Astrocyte of the spinal cord (primary cell): Measurements from ENCODE around the gene TTLL11.

Source experiments
- DNase-seq: peaks from one replicate; pipeline ENCODE4 v3.0.0; 2011; ENCODE audit warnings: low read depth, low spot score
- H3K4me3 ChIP-seq: 2 replicates; pipeline ENCODE4 v1.5.1; 2011; ENCODE audit warnings: low read depth, mild to moderate bottlenecking, low read length, moderate library complexity
- CTCF ChIP-seq: IDR thresholded peaks from 2 replicates; pipeline ENCODE4 v1.5.1; 2012; ENCODE audit warnings: low read depth, mild to moderate bottlenecking, low read length, inconsistent platforms
- in situ Hi-C: cut with HindIII; loops from 2 replicates; pipeline ENCODE4 v1.10.0; 2017; ENCODE audit warnings: low sequenced_read_pairs

TTLL11 gene

GRCh38 chr9:121876255-121876654 is 216.9 kb downstream of the TTLL11 start:
- in situ Hi-C loops: no loop called here
- no peak for TF ChIP-seq CTCF
- no peak overlapping the region for H3K4me3 ChIP-seq
- DNase-seq: no peak

GRCh38 chr9:121874524-121874923 is 218.6 kb downstream of the TTLL11 start:
- in situ Hi-C loops: no loop called here
- no peak for DNase-seq
- no peak for TF ChIP-seq CTCF
- H3K4me3 ChIP-seq: no peak overlapping the region

- in situ Hi-C loops: no loop called here
Measured at GRCh38 chr9:121871431-121872025, 221.6 kb downstream of the TTLL11 start.

GRCh38 chr9:121870271-121870670 is 222.8 kb downstream of the TTLL11 start:
- H3K4me3 ChIP-seq: no peak overlapping the region
- no peak for DNase-seq
- in situ Hi-C loops: no loop called here
- no peak for TF ChIP-seq CTCF

More at GRCh38 chr9:121871431-121872025, 221.6 kb downstream of the TTLL11 start:
- DNase-seq: peak; percentile 43
- no peak overlapping the region for H3K4me3 ChIP-seq
- no peak for TF ChIP-seq CTCF

GRCh38 chr9:121868626-121869025 is 224.5 kb downstream of the TTLL11 start:
- DNase-seq: no peak
- TF ChIP-seq CTCF: no peak
- in situ Hi-C loops: no loop called here
- no peak overlapping the region for H3K4me3 ChIP-seq

GRCh38 chr9:121866927-121867326 is 226.2 kb downstream of the TTLL11 start:
- H3K4me3 ChIP-seq: no peak overlapping the region
- in situ Hi-C loops: no loop called here
- no peak for TF ChIP-seq CTCF
- no peak for DNase-seq

- in situ Hi-C loops: no loop called here
- H3K4me3 ChIP-seq: no peak overlapping the region
- no peak for TF ChIP-seq CTCF
- DNase-seq: no peak
Measured at GRCh38 chr9:121865884-121866283, 227.2 kb downstream of the TTLL11 start.
